GM19035 (cell line): ENCODE data around the gene USH2A.
"Not testable (repeated sequence)": the region's sequence is repeated elsewhere in the genome, so short reads cannot be mapped to it uniquely, and the experiment has no call there.

Source experiments
- ATAC-seq: cut with Tn5 transposase; IDR thresholded peaks from one replicate; pipeline ENCODE4 v1.9.1; 2021; ENCODE audit not compliant: unreplicated experiment

Gene USH2A

DNA sequence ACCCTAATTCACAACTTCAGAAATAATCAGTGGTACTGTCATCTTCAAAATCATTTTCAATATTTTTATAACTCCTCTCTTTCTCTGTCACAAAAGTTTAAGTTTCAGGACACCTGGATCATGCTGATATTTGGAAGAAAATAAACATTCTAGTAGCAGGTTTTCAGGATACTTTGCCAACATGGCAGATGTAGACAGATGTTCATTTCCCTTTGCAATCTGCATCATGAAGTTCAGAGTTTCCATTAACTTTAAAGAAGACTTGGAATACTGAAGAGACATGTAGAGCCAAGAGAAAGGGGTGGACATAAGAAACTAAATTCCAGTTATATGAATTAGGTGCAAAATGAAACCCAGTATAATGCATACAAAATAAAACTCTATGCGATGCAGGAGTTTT lies 218.1 kb downstream of the USH2A start:
- no peak for ATAC-seq

GRCh38 chr1:216201946-216202345 lies 221.3 kb downstream of the USH2A start:
- ATAC-seq = no peak

DNA sequence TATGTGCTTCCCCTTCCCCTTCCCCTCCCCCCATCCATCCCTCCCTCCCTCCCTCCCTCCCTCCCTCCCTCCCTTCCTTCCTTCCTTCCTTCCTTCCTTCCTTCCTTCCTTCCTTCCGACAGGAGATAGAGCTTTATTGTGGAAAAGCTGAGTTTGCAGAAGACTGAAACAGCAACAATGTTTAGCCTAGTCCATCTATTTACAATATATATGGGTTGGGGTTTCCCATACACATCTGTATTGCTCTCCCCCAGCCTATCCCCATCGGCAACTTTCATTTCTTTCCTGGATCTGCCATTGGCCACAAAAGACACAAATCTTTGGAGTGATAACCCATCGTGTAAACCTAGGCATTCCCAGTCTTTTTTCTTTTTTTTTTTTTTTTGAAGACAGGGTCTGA lies 222.3 kb downstream of the USH2A start:
- ATAC-seq = no peak

- no peak for ATAC-seq
Measured at GRCh38 chr1:216194721-216195120, 228.5 kb downstream of the USH2A start.

GRCh38 chr1:216193839-216194443 lies 229.3 kb downstream of the USH2A start:
- ATAC-seq = no peak

DNA sequence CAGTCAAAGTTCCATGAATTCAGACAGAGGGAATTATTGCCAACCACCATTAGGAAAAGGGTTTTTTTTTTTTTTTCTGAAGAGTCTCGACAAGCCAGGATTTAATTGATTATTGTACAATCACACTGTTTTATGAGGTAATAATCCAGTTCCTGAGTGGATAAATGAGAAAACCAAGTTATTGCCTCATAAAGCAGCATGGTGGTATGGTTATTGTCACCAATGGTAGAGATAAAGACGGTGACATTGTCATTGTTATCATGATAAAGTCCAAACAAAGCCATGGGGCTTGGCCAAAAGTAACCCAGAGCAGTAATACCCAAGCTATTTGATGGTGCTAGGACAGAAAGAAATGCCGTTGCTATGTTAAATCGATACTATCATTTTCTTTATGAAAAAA lies 232.8 kb downstream of the USH2A start:
- no peak for ATAC-seq

DNA sequence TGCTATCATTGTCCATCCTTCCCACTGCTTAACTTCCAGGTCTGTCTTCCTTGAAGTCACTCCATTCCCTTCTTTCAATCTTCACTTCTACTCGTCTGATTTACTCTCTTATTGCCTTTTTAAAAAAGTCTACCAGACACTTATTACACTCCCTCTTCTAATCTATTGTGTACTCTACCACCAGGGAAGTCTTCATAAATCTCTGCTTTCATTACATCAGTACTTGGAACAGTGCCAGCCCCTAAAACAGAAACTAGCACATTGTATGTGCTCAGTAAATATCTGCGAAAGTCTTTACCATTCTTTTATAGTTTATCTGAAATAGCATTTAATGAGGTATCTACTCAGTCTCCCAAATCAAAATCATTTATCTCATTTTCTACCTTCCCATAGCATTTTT lies 236.4 kb downstream of the USH2A start:
- no peak for ATAC-seq

DNA sequence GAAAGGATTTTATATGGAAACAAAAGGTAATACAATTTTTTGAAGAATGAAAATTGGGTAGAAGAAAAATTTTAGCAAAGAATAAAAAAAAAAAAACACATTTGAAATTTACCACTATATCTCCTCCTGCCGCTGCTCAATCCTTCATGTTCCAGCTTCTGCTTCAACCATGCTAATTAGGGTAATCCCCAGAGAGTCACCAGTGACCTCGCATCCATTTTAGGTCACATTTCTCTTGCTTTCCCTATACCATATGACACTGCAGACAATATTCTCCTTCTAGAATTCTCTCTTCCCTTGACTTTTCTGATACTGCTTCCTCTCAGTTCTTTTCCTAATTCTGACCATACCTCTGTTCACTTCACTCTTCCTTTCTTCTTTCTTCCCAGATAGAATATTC lies 237.1 kb downstream of the USH2A start:
- no peak for ATAC-seq

DNA sequence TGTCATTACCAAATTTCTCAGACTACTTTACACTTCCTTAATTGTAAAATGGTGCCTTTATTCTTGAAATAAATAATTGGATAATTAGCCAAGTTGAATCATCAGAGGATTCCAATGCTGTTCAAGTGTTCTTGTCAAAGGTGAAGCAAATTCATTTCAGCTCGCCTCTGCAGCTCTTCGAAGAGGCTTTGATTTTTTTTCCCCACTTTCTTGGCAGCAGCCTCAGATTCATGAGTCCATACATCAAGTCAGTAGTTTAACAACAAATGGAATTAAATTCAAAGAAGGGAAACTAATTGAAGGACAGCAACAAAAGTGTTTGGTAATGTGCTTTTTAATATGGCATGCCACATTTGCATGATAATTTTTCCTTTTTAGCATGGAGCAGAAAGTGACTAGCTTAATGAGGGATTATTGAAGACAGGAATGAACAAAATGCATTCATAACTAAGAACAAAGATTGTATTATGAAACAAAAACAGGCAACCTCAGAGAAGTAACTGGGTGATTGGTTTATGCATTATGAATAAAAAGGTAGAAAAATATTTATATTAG lies 239.0 kb downstream of the USH2A start:
- no peak for ATAC-seq

DNA sequence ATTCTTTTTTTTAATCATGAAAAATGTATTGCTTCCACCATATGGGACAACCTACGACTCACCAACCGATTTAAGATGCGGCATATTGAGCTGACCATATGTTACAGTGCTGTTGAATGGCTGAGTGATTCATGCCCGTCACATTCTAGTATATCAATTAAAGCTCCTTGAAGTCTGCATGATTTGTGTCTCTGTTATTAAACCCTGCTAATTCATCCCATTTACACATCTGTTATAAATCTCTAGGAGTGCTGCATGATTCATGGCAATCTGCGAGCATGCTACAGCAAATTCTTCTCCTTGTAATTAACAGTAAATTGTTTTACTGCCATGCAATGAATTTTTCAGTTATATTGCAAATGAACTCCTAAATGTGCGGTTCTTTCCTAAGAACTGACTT lies 239.8 kb downstream of the USH2A start:
- no peak for ATAC-seq

- ATAC-seq = no peak
Measured at GRCh38 chr1:216183007-216183406, 240.2 kb downstream of the USH2A start.

DNA sequence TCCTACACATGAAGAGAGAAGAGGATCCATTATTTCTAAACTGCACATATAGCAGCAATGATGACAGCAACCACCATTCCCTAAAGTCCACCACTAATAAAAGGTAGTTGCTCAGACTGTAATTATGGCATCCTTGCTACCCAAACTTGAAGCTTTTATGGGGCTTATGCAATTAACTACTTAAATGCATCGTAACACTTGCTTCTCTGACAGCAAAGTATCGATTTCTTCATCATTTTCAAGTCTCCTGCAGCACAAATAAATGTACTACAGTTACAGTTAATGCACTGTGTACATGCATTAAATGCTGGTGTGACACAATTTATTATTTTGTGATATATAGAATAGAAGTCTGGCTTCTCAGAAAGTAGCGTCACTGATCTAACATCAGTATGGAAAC lies 241.7 kb downstream of the USH2A start:
- ATAC-seq = no peak

DNA sequence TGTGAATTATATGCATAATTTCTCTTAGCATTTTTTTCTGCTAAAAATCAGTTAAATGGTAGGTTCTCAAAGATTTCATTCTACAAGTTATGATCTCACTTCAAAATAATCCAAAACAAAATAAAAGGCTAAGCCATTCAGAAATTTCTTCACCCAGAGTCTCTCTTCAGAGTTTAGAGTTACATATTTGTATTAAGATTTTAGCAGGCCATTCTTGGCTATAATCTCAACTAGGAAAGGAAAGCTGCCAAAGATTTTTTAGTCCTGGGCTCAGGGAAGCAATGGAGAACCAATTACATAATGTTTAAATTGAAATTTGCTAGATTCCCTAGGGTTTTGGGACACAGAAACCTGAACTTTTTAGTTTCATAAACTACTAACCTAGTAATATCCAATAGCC lies 245.0 kb downstream of the USH2A start:
- ATAC-seq = no peak

DNA sequence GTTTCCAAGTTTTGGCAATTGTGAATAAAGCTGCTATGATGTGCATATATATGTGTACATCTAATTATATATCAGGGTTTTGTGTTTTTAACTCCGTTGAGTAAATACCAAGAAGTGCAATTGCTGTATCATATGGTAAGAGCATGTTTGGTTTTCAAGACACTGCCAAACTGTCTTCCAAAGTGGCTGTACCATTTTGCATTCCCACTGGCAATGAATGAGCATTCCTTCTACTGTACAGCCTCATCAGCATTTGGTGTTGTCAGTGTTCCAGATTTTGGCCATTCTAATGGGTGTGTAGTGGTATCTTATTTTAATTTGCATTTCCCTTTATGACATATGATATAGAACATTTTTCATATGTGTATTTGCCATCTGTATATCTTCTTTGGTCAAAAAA lies 246.3 kb downstream of the USH2A start:
- no peak for ATAC-seq

GRCh38 chr1:216175714-216176113 lies 247.5 kb downstream of the USH2A start:
- no peak for ATAC-seq

GRCh38 chr1:216173376-216173995 lies 249.8 kb downstream of the USH2A start:
- no peak for ATAC-seq

DNA sequence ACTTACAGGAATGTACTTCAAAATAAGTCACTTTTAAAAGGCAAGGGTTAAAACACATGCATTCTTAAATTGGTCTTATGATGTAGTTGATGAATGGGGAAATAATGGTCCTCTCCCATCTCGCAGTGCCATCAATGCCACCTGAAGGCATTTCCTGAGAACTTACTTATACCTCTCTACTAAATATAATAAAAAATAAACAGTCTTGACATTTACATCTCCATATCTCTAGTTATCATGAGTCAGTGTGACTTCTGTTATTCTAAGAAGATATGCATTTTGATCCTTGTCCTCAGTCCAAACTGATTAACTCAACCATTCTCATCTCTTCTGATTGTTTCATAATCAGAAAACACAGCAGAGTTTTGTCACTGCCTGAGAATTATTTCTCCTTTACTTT lies 253.9 kb downstream of the USH2A start:
- ATAC-seq = no peak

- ATAC-seq = no peak
Measured at GRCh38 chr1:216168546-216168945, 254.7 kb downstream of the USH2A start.

GRCh38 chr1:216154063-216154462 lies 269.2 kb downstream of the USH2A start:
- no peak for ATAC-seq

DNA sequence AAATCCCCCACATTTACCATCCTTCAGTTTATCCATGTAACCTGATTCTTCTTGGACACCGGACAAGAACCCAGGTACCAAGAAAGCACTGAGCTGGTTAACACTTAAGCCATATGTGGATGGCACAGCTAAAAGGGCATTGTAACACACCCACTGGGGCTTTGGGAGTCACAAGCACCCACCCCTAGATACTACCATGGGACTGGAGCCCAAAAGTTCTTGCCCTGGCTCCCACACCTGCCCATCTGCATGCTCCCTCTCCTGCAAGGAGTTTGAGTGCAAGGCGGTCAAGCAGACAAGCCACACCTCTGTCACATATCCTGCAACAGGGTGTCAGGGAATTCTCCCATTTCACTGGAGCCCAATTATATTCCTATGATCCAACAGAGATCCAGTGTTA lies 270.1 kb downstream of the USH2A start:
- ATAC-seq = no peak

GRCh38 chr1:216145451-216146018 lies 277.7 kb downstream of the USH2A start:
- not testable (repeated sequence) for ATAC-seq

GRCh38 chr1:216144661-216145450 lies 278.4 kb downstream of the USH2A start:
- ATAC-seq = no peak
